ENCODE data around the gene OR4K14.

OR4K14 gene

GRCh38 chr14:20019257-20019865 lies at the start of gene OR4K14:
TSS of gene OR4K14 (minus strand) at chr14:20019307. CDS start at chr14:20015193, 4,114 bp downstream.
- no peaks in the 10 kb centered on the region for H3K27me3 Mint-ChIP-seq (ENCODE audit: low read depth)
- H3K4me3 Mint-ChIP-seq, result no peak within 1 kb of the TSS
- H3K9me3 Mint-ChIP-seq, result peaks cover 31% of the 10 kb centered on the region
- H3K27ac Mint-ChIP-seq, result no peak within 1 kb of the TSS
- TF ChIP-seq CTCF (IDR thresholded peaks at IDR 0.05; ENCODE audit: unreplicated experiment in 3 of 3), result no peak
- H3K36me3 Mint-ChIP-seq (ENCODE audit: low read depth), result no peaks in the 10 kb centered on the region
- H3K4me1 Mint-ChIP-seq, result no peaks in the 10 kb centered on the region

GRCh38 chr14:20059745-20060144 lies 40.6 kb upstream of the OR4K14 start, which contains the start of gene OR4L1:
TSS of gene OR4L1 (plus strand) at chr14:20060045. CDS start at chr14:20060045, 0 bp downstream.
- no peaks in the 10 kb centered on the region for H3K27me3 Mint-ChIP-seq (ENCODE audit: low read depth)
- H3K27ac Mint-ChIP-seq, result no peak within 1 kb of the TSS
- no peak for TF ChIP-seq CTCF (IDR thresholded peaks at IDR 0.05; ENCODE audit: unreplicated experiment in 3 of 3)
- H3K4me3 Mint-ChIP-seq, result no peak within 1 kb of the TSS
- no peaks in the 10 kb centered on the region for H3K4me1 Mint-ChIP-seq
- H3K9me3 Mint-ChIP-seq, result peaks cover 24% of the 10 kb centered on the region
- H3K36me3 Mint-ChIP-seq (ENCODE audit: low read depth), result no peaks in the 10 kb centered on the region

- peaks cover 46% of the 10 kb centered on the region for H3K9me3 Mint-ChIP-seq
- H3K4me3 Mint-ChIP-seq, result no peak overlapping the region
- H3K4me1 Mint-ChIP-seq, result no peaks in the 10 kb centered on the region
- TF ChIP-seq CTCF (IDR thresholded peaks at IDR 0.05; ENCODE audit: unreplicated experiment in 3 of 3), result no peak
- no peak overlapping the region for H3K27ac Mint-ChIP-seq
- no peaks in the 10 kb centered on the region for H3K36me3 Mint-ChIP-seq (ENCODE audit: low read depth)
- no peaks in the 10 kb centered on the region for H3K27me3 Mint-ChIP-seq (ENCODE audit: low read depth)
Observed at GRCh38 chr14:20048202-20048601, 29.1 kb upstream of the OR4K14 start.

GRCh38 chr14:20044243-20044642 lies 25.1 kb upstream of the OR4K14 start:
- H3K27ac Mint-ChIP-seq, result no peak overlapping the region
- H3K27me3 Mint-ChIP-seq (ENCODE audit: low read depth), result no peaks in the 10 kb centered on the region
- no peak overlapping the region for H3K4me3 Mint-ChIP-seq
- H3K36me3 Mint-ChIP-seq (ENCODE audit: low read depth), result no peaks in the 10 kb centered on the region
- peaks cover 39% of the 10 kb centered on the region for H3K9me3 Mint-ChIP-seq
- H3K4me1 Mint-ChIP-seq, result no peaks in the 10 kb centered on the region
- TF ChIP-seq CTCF (IDR thresholded peaks at IDR 0.05; ENCODE audit: unreplicated experiment in 3 of 3), result no peak

GRCh38 chr14:20035938-20036337 lies 16.8 kb upstream of the OR4K14 start, which contains the start of gene OR4K13:
TSS of gene OR4K13 (minus strand) at chr14:20036038. CDS start at chr14:20034758, 1,280 bp downstream.
- TF ChIP-seq CTCF (IDR thresholded peaks at IDR 0.05; ENCODE audit: unreplicated experiment in 3 of 3), result no peak
- Mint-ChIP-seq H3K4me3 (no peak within 1 kb of the TSS), H3K27me3 (ENCODE audit: low read depth) (no peaks in the 10 kb centered on the region), H3K36me3 (ENCODE audit: low read depth) (no peaks in the 10 kb centered on the region), H3K9me3 (peaks cover 33% of the 10 kb centered on the region), H3K27ac (no peak within 1 kb of the TSS), H3K4me1 (no peaks in the 10 kb centered on the region)

GRCh38 chr14:20035449-20035848 lies 16.3 kb upstream of the OR4K14 start:
- Mint-ChIP-seq H3K27me3 (ENCODE audit: low read depth) (no peaks in the 10 kb centered on the region), H3K4me1 (no peaks in the 10 kb centered on the region), H3K27ac (no peak overlapping the region), H3K9me3 (peaks cover 35% of the 10 kb centered on the region), H3K4me3 (no peak overlapping the region), H3K36me3 (ENCODE audit: low read depth) (no peaks in the 10 kb centered on the region)
- TF ChIP-seq CTCF (IDR thresholded peaks at IDR 0.05; ENCODE audit: unreplicated experiment in 3 of 3), result no peak

Measured in nephron (organoid).